ENCODE data around the gene DELE1.

The DELE1 gene

GRCh38 chr5:141986072-141986471 lies 62.4 kb downstream of the DELE1 start:
- no peaks in the 10 kb centered on the region for H3K27me3 ChIP-seq (ENCODE audit: control insufficient read depth, insufficient read depth, low read length)
- H3K36me3 ChIP-seq (ENCODE audit: control insufficient read depth, low read depth, low read length) = peaks cover 46% of the 10 kb centered on the region
- no peak overlapping the region for H3K4me3 ChIP-seq (ENCODE audit: low read length)
- no peak overlapping the region for H3K27ac ChIP-seq (ENCODE audit: low read length)
- H3K9me3 ChIP-seq (ENCODE audit: control insufficient read depth, low read depth, low read length) = no peaks in the 10 kb centered on the region
- no peaks in the 10 kb centered on the region for H3K4me1 ChIP-seq (ENCODE audit: control insufficient read depth, low read depth, low read length)
- H3K9ac ChIP-seq (ENCODE audit: low read length) = no peak overlapping the region

- no peak overlapping the region for H3K27ac ChIP-seq (ENCODE audit: low read length)
- no peaks in the 10 kb centered on the region for H3K9me3 ChIP-seq (ENCODE audit: control insufficient read depth, low read depth, low read length)
- H3K36me3 ChIP-seq (ENCODE audit: control insufficient read depth, low read depth, low read length) = peaks cover 33% of the 10 kb centered on the region
- H3K4me1 ChIP-seq (ENCODE audit: control insufficient read depth, low read depth, low read length) = no peaks in the 10 kb centered on the region
- H3K27me3 ChIP-seq (ENCODE audit: control insufficient read depth, insufficient read depth, low read length) = no peaks in the 10 kb centered on the region
- H3K4me3 ChIP-seq (ENCODE audit: low read length) = no peak overlapping the region
- H3K9ac ChIP-seq (ENCODE audit: low read length) = no peak overlapping the region
These were observed 66.0 kb downstream of the DELE1 start for GRCh38 chr5:141989720-141990119.
